Heart right ventricle (tissue), 16 donors: ENCODE data around the gene GCSAML. TPM values are rescaled to one million over a fixed set of nuclear protein-coding genes. Genes with fewer than 3 reads are reported as not detected.
A peak's percentile ranks its signal among the peaks of the same experiment; 100 is the strongest.

Source experiments
- ATAC-seq, 8 donors: fragments of 200-7000 bp; cut with Tn5 transposase; one replicate each; pipeline ENCODE4 v1.9.1; 2020; ENCODE audit warnings: mild to moderate bottlenecking in 8 of 8, moderate library complexity in 8 of 8, moderate number of reproducible peaks in 1 of 8
- DNase-seq, 2 donors: peaks; one replicate each; pipeline ENCODE4 v3.0.0-alpha.2; 2020
- H3K27ac ChIP-seq, 10 donors: fragments of 200-600 bp; sonication (generic) in 2 of 10; one replicate each; pipeline versions ENCODE4 v1.5.0 to v1.8.0; 2020 to 2022; ENCODE audit warnings: mild to moderate bottlenecking in 3 of 10
- H3K27me3 ChIP-seq, 7 donors: fragments of 200-600 bp; one replicate each; pipeline ENCODE4 v1.8.0; 2021 to 2022; ENCODE audit warnings: mild to moderate bottlenecking in 2 of 7
- H3K36me3 ChIP-seq, 9 donors: fragments of 200-600 bp; sonication (generic) in 1 of 9; one replicate each; pipeline versions ENCODE4 v1.5.0 to v1.8.0; 2020 to 2022; ENCODE audit warnings: mild to moderate bottlenecking in 2 of 9
- H3K4me1 ChIP-seq, 9 donors: fragments of 200-600 bp; sonication (generic) in 1 of 9; one replicate each; pipeline versions ENCODE4 v1.5.0 to v1.8.0; 2020 to 2022; ENCODE audit warnings: mild to moderate bottlenecking in 4 of 9
- H3K4me3 ChIP-seq, 10 donors: fragments of 200-600 bp; sonication (generic) in 2 of 10; one replicate each; pipeline versions ENCODE4 v1.5.0 to v1.8.0; 2020 to 2022; ENCODE audit warnings: mild to moderate bottlenecking in 7 of 10, moderate library complexity in 2 of 10
- H3K9me3 ChIP-seq, 11 donors: fragments of 200-600 bp in 10 of 11; sonication (generic) in 2 of 11; one replicate each; pipeline versions ENCODE4 v1.5.0 to v1.8.0; 2013 to 2022; ENCODE audit warnings: mild to moderate bottlenecking in 2 of 11, control low read depth in 1 of 11, moderate library complexity in 1 of 11
- WGBS, 2 donors: extraction: QIAGEN DNeasy Blood & Tissue Kit; methylation state at CpG; one replicate each; pipeline ENCODE4 v1.1.7; 2013; ENCODE audit warnings: inconsistent platforms in 1 of 2; 5-methylcytosine and 5-hydroxymethylcytosine counted together
- intact Hi-C, 10 donors: fragments of 100-400 bp; cut with DNase I; formaldehyde crosslinking; loops; one replicate each; pipeline versions ENCODE4 v1.11.1 to v1.14.2; 2022
- long read RNA-seq, 3 donors: library from polyadenylated mRNA; unstranded; transcript quantifications; one replicate each; pipeline ENCODE4 v2.0.0, GENCODE V29; 2020 to 2021
- polyA plus RNA-seq, 2 donors: library from polyadenylated mRNA; stranded (reverse); fragments of 200-250 nt; gene quantifications; one replicate each; pipeline ENCODE4 v1.2.3, GENCODE V29; 2013
- total RNA-seq, 10 donors: library from RNA; stranded (reverse); fragmentation: NEBNext Ultra II Directional in 3 of 10; extraction: Animal tissue kit (Norgen Biotek cat#: 25700) in 3 of 10; gene quantifications; one replicate each; pipeline versions ENCODE4 v1.2.1 to v1.2.4, GENCODE V29; 2021 to 2023
- TF ChIP-seq, protein P1 (sequence below), 9 donors: fragments of 200-600 bp; sonication (generic) in 2 of 9; IDR thresholded peaks; one replicate each; pipeline versions ENCODE4 v1.5.0 to v1.8.0; 2021 to 2022; ENCODE audit warnings: antibody characterized with exemption in 9 of 9, mild to moderate bottlenecking in 5 of 9, moderate library complexity in 1 of 9
- donor health status: Arrhythmogenic right ventricular cardiomyopathy.
- donor health status: ischemic (EF 13 %, LVEDD 7.1; RV severe dilation, severe dysfunction).
- donor health status: healthy with polysubstance abuse.
- donor health status: DM: no; HTN: yes; CAD: no.
- donor health status: DM: no; HTN: no; CAD: no.
- donor health status: ischemic (EF 25% LVEDD 6.9; RV normal size, moderate dysfunction).
- donor health status: ischemic (EF 25% LVEDD 5.7; RV mildly dilated, moderate dysfunction).
- donor health status: healthy.
- donor health status: DM: yes; HTN: yes; CAD: no.
- donor health status: Ischemic cardiomyopathy.
- donor health status: ischemic (EF 35%, LVEDD 5.7; RV mildly dilated, moderate dysfunction).
- donor health status: nonischemic (EF 11% LVEDD 7.7; RV severe dilation, severe dysfunction).
- donor health status: DM: yes; HTN: yes; CAD: no.
- donor health status: PGD.
- donor health status: ischemic (EF 29% LVEDD 5.4; RV normal size, mild dysfunction).
- donor health status: nonischemic (EF 23%, LVEDD 6.1; RV moderate dilation, normal function).

The GCSAML gene
- total RNA-seq (under 1 TPM in 3 of 10 donors, not detected in 7; 0.05 to 0.44 (median 0.22) TPM), polyA plus RNA-seq (under 1 TPM in 1 of 2 donors, not detected in 1; under 0.01 TPM)
- long read RNA-seq, donor 1 = 0 reads
- long read RNA-seq, donor 2 = 0 reads
- long read RNA-seq, donor 3 = 0 reads

- Histone ChIP-seq H3K9me3 (no peaks in the 10 kb centered on the region), H3K36me3 (no peaks in the 10 kb centered on the region), H3K4me3 (no peak within 1 kb of the TSS), H3K27ac (no peak within 1 kb of the TSS), H3K4me1 (peaks cover 0 to 9% (median 0%) of the 10 kb centered on the region in 9 donors), H3K27me3 (peaks cover 0 to 4% (median 0%) of the 10 kb centered on the region in 7 donors)
- WGBS, 2 donors = 76 to 80% methylated on average over 13 of the region's 13 CpGs
- intact Hi-C loops = no loop called here
- no peak for ATAC-seq
- DNase-seq = no peak
- TF ChIP-seq, protein P1, sequence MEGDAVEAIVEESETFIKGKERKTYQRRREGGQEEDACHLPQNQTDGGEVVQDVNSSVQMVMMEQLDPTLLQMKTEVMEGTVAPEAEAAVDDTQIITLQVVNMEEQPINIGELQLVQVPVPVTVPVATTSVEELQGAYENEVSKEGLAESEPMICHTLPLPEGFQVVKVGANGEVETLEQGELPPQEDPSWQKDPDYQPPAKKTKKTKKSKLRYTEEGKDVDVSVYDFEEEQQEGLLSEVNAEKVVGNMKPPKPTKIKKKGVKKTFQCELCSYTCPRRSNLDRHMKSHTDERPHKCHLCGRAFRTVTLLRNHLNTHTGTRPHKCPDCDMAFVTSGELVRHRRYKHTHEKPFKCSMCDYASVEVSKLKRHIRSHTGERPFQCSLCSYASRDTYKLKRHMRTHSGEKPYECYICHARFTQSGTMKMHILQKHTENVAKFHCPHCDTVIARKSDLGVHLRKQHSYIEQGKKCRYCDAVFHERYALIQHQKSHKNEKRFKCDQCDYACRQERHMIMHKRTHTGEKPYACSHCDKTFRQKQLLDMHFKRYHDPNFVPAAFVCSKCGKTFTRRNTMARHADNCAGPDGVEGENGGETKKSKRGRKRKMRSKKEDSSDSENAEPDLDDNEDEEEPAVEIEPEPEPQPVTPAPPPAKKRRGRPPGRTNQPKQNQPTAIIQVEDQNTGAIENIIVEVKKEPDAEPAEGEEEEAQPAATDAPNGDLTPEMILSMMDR (IDR thresholded peaks at IDR 0.05) = no peak
Observed at GRCh38 chr1:247548769-247549182, at the start of gene GCSAML. Gene GCSAML (plus strand): TSS chr1:247549134. CDS start chr1:247549192, 58 bp downstream.

GRCh38 chr1:247500865-247501264 is 48.1 kb upstream of the GCSAML start:
- H3K4me1 ChIP-seq = no peaks in the 10 kb centered on the region
- H3K9me3 ChIP-seq = no peaks in the 10 kb centered on the region
- ATAC-seq = no peak
- H3K27ac ChIP-seq = no peak overlapping the region
- TF ChIP-seq, protein P1 (IDR thresholded peaks at IDR 0.05) = no peak
- 52 to 90% methylated on average over 3 of the region's 3 CpGs for WGBS, 2 donors
- intact Hi-C loops = no loop called here
- H3K4me3 ChIP-seq = no peak overlapping the region
- peaks cover 0 to 4% (median 0%) of the 10 kb centered on the region in 7 donors for H3K27me3 ChIP-seq
- no peaks in the 10 kb centered on the region for H3K36me3 ChIP-seq
- no peak for DNase-seq

- DNase-seq = no peak
- H3K36me3 ChIP-seq = no peaks in the 10 kb centered on the region
- 33 to 37% methylated on average over 3 of the region's 3 CpGs for WGBS, 2 donors
- ATAC-seq = no peak
- no peak overlapping the region for H3K27ac ChIP-seq
- no peaks in the 10 kb centered on the region for H3K9me3 ChIP-seq
- H3K4me1 ChIP-seq = no peaks in the 10 kb centered on the region
- no peak overlapping the region for H3K4me3 ChIP-seq
- intact Hi-C loops = no loop called here
- H3K27me3 ChIP-seq = no peaks in the 10 kb centered on the region
- TF ChIP-seq, protein P1 (IDR thresholded peaks at IDR 0.05) = no peak
Observed at GRCh38 chr1:247506831-247507230, 42.1 kb upstream of the GCSAML start.

DNA sequence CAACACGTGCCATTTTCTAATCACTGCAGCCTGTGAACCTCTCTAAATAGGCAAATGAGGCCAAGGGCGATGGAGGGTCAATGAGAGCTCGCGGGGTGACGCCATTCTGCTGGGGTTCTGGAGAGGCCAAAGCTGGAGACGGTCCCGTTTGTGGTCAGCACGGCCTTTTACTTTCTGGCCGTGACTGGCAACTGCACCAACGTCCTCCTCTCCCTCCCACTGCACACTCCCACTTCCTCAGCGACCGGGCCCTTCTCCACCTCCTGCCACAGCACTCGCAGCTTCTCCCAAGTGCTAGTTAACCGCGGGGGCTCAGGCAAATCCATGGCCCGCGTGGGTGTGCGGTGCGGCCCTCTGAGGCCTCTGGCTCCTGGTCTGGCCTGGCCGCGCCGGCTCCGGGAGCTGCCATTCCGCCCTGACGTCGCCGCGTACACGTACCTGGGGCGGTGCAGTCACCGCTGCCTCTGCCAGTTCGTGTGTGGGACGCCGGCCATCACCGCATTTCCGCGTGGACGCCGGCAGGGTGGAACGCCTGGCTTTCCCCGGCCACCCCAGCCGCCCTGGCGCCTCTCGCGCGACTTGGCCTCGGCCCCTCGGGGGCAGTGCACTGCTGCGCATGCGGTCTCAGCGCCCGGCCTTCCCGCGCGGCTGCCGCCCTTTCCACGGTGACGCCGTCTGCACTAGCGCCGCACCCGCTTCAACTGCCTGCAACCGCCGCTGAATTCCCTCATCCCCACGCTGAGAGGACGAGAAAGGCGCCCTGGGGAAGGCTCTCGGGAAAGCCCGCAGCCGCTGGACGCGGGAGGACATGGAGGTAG is 30.9 kb upstream of the GCSAML start:
- ATAC-seq = peak in 1 of 8 donors; percentile 41
- H3K27me3 ChIP-seq = peaks cover 0 to 22% (median 14%) of the 10 kb centered on the region in 7 donors
- peaks cover 0 to 8% (median 0%) of the 10 kb centered on the region in 11 donors for H3K9me3 ChIP-seq
- peak overlapping the region in 1 of 10 donors; percentile 8 for H3K4me3 ChIP-seq
- no peaks in the 10 kb centered on the region for H3K4me1 ChIP-seq
- H3K27ac ChIP-seq = no peak overlapping the region
- no peaks in the 10 kb centered on the region for H3K36me3 ChIP-seq
- TF ChIP-seq, protein P1 (IDR thresholded peaks at IDR 0.05) = no peak
- intact Hi-C loops = no loop called here
- WGBS, 2 donors = 42% methylated on average over 72 of the region's 72 CpGs
- DNase-seq = peak in 1 of 2 donors; percentile 11
